Endothelial cell of umbilical vein (primary cell): Measurements from ENCODE around the gene WASF3.

Experiments used
- EZH2 ChIP-seq: IDR thresholded peaks from 2 replicates; pipeline ENCODE4 v1.6.1; 2012; ENCODE audit warnings: borderline replicate concordance, low read depth, mild to moderate bottlenecking, moderate library complexity, low read length, inconsistent platforms; ENCODE audit not compliant: severe bottlenecking
- GATA2 ChIP-seq: IDR thresholded peaks from 2 replicates; pipeline ENCODE4 v1.7.0; 2011; ENCODE audit warnings: low read depth, mild to moderate bottlenecking, moderate library complexity, mixed read lengths, low read length; ENCODE audit not compliant: insufficient read length, insufficient read depth
- JUN ChIP-seq: IDR thresholded peaks from 2 replicates; pipeline ENCODE4 v1.6.1; 2011; ENCODE audit warnings: borderline replicate concordance, low read depth; ENCODE audit not compliant: insufficient read length, insufficient read depth
- POLR2A ChIP-seq: IDR thresholded peaks from 2 replicates; pipeline ENCODE4 v1.6.1; 2012; ENCODE audit warnings: low read depth, mild to moderate bottlenecking, control low read depth, low read length
- POLR2AphosphoS5 ChIP-seq: IDR thresholded peaks from 2 replicates; pipeline ENCODE4 v1.6.1; 2012; ENCODE audit warnings: low read depth, mild to moderate bottlenecking, control low read depth, low read length, moderate library complexity; ENCODE audit not compliant: insufficient read depth
- TF ChIP-seq, protein P1 (sequence below), 2 donors: IDR thresholded peaks; 1 replicate in 1 of 2; 2 replicates in 1 of 2; pipeline ENCODE4 v1.5.1; 2011; ENCODE audit warnings: low read length in 2 of 2, mild to moderate bottlenecking in 2 of 2, moderate library complexity in 2 of 2, control low read depth in 1 of 2, inconsistent platforms in 1 of 2, low read depth in 1 of 2; ENCODE audit not compliant: insufficient read depth in 1 of 2; ENCODE audit errors: extremely low read depth in 1 of 2
- TF ChIP-seq, protein P2 (sequence below): IDR thresholded peaks from 2 replicates; pipeline ENCODE4 v1.6.1; 2011; ENCODE audit not compliant: insufficient read depth, insufficient read length

DNA sequence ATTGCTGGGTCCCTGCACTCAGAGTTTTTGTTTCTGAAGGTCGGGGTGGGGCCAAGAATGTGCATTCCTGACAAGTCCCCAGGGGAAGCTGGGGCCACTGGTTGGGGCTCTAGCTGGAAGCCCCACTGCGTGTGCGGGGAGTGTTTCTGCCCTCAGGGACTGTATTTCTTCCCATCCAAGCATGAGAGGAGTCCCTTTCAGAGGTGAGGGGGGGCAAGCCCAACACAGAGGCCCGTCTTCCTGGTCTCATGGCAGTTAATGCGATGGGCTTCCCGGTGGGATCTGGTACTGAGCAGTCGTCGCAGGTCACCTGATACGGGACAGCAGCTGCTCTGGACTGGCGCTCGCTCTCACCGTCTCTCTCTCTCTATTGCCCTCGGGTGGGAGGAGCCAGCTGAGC is 152.7 kb downstream of the WASF3 start:
- no peak for TF ChIP-seq GATA2
- TF ChIP-seq, protein P1, sequence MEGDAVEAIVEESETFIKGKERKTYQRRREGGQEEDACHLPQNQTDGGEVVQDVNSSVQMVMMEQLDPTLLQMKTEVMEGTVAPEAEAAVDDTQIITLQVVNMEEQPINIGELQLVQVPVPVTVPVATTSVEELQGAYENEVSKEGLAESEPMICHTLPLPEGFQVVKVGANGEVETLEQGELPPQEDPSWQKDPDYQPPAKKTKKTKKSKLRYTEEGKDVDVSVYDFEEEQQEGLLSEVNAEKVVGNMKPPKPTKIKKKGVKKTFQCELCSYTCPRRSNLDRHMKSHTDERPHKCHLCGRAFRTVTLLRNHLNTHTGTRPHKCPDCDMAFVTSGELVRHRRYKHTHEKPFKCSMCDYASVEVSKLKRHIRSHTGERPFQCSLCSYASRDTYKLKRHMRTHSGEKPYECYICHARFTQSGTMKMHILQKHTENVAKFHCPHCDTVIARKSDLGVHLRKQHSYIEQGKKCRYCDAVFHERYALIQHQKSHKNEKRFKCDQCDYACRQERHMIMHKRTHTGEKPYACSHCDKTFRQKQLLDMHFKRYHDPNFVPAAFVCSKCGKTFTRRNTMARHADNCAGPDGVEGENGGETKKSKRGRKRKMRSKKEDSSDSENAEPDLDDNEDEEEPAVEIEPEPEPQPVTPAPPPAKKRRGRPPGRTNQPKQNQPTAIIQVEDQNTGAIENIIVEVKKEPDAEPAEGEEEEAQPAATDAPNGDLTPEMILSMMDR (IDR thresholded peaks at IDR 0.05; ENCODE audit: extremely low read depth in 1 of 2, insufficient read depth in 1 of 2, low read depth in 1 of 2, low read length in 2 of 2) = no peak
- TF ChIP-seq EZH2 = no peak
- no peak for TF ChIP-seq POLR2AphosphoS5
- TF ChIP-seq POLR2A = no peak
- TF ChIP-seq, protein P2, sequence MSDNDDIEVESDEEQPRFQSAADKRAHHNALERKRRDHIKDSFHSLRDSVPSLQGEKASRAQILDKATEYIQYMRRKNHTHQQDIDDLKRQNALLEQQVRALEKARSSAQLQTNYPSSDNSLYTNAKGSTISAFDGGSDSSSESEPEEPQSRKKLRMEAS = no peak
- no peak for TF ChIP-seq JUN
